ENCODE results near the gene LIN37.

The LIN37 gene

GRCh38 chr19:35801828-35802227, 53.5 kb downstream of the LIN37 start:
- Histone ChIP-seq H3K79me2 (ENCODE audit: insufficient read depth, low read length) (no peaks in the 10 kb centered on the region), H3K9me2 (replicated peaks; ENCODE audit: insufficient read depth, low read length) (no peaks in the 10 kb centered on the region), H3K27me3 (ENCODE audit: low read length) (no peaks in the 10 kb centered on the region), H3K4me3 (ENCODE audit: insufficient read depth, low read length, poor library complexity, severe bottlenecking) (no peak overlapping the region), H3F3A (ENCODE audit: insufficient read depth) (no peaks in the 10 kb centered on the region), H3K27ac (ENCODE audit: low read depth, low read length) (no peak overlapping the region), H3K9me3 (ENCODE audit: insufficient read depth, low read length) (no peaks in the 10 kb centered on the region), H3K4me2 (ENCODE audit: low read depth, low read length, poor library complexity, severe bottlenecking) (no peak overlapping the region), H4K20me1 (ENCODE audit: low read depth, low read length) (no peaks in the 10 kb centered on the region), H2AFZ (ENCODE audit: low read depth, low read length, severe bottlenecking) (no peak overlapping the region), H3K36me3 (ENCODE audit: low read length) (no peaks in the 10 kb centered on the region), H3K9ac (ENCODE audit: low read length) (no peak overlapping the region)
- TF ChIP-seq CTCF (IDR thresholded peaks at IDR 0.05; ENCODE audit: insufficient read depth, low read length, poor library complexity, severe bottlenecking) = no peak
- TF ChIP-seq EZH2phosphoT487 (conservative IDR thresholded peaks at IDR 0.05; ENCODE audit: low read length) = no peak
